Skeletal muscle tissue (tissue), 4 donors: Measurements from ENCODE around the gene EXT2. TPM values are rescaled to one million over a fixed set of nuclear protein-coding genes. Genes with fewer than 3 reads are reported as not detected.

Source experiments
- H3K27ac ChIP-seq: one replicate; pipeline ENCODE4 v1.7.0; 2013; ENCODE audit warnings: mild to moderate bottlenecking, low read depth, low read length, inconsistent platforms
- H3K27me3 ChIP-seq, 3 donors: one replicate each; pipeline ENCODE4 v1.7.0; 2013; ENCODE audit warnings: low read length in 3 of 3; ENCODE audit not compliant: control insufficient read depth in 3 of 3, insufficient read depth in 3 of 3
- H3K36me3 ChIP-seq, 3 donors: one replicate each; pipeline ENCODE4 v1.7.0; 2013; ENCODE audit warnings: low read length in 3 of 3; ENCODE audit not compliant: control insufficient read depth in 3 of 3, insufficient read depth in 3 of 3
- H3K4me1 ChIP-seq, 3 donors: one replicate each; pipeline ENCODE4 v1.7.0; 2013; ENCODE audit warnings: low read length in 3 of 3, mild to moderate bottlenecking in 3 of 3; ENCODE audit not compliant: control insufficient read depth in 3 of 3, insufficient read depth in 3 of 3
- H3K4me3 ChIP-seq, 3 donors: one replicate each; pipeline ENCODE4 v1.7.0; 2013; ENCODE audit warnings: low read length in 3 of 3
- H3K9ac ChIP-seq, 3 donors: one replicate each; pipeline ENCODE4 v1.7.0; 2013; ENCODE audit warnings: low read length in 3 of 3, mild to moderate bottlenecking in 3 of 3, moderate library complexity in 2 of 3, low read depth in 1 of 3
- H3K9me3 ChIP-seq, 3 donors: one replicate each; pipeline ENCODE4 v1.7.0; 2013; ENCODE audit warnings: low read length in 3 of 3; ENCODE audit not compliant: control insufficient read depth in 3 of 3
- total RNA-seq: library from RNA; depleted of rRNA; stranded (reverse); fragments of >200 nt; gene quantifications from one replicate; pipeline ENCODE4 v1.2.3, GENCODE V29; 2014
- donor health status: Osteomylitis.

The EXT2 gene
- total RNA-seq, 1 donor from 2014 or later: 106 TPM

GRCh38 chr11:44282620-44283019 lies 187.1 kb downstream of the EXT2 start:
- Histone ChIP-seq H3K27ac (no peak overlapping the region), H3K36me3 (no peaks in the 10 kb centered on the region), H3K9me3 (no peaks in the 10 kb centered on the region), H3K27me3 (peaks cover 0 to 5% (median 3%) of the 10 kb centered on the region in 3 donors), H3K4me3 (no peak overlapping the region), H3K4me1 (no peaks in the 10 kb centered on the region), H3K9ac (no peak overlapping the region)

- peaks cover 0 to 8% (median 0%) of the 10 kb centered on the region in 3 donors for H3K27me3 ChIP-seq
- no peaks in the 10 kb centered on the region for H3K36me3 ChIP-seq
- no peak overlapping the region for H3K4me3 ChIP-seq
- H3K27ac ChIP-seq: no peak overlapping the region
- no peaks in the 10 kb centered on the region for H3K9me3 ChIP-seq
- no peaks in the 10 kb centered on the region for H3K4me1 ChIP-seq
- H3K9ac ChIP-seq: peak overlapping the region in 1 of 3 donors; percentile 16
These were observed 190.3 kb downstream of the EXT2 start for GRCh38 chr11:44285756-44286155.

GRCh38 chr11:44286268-44286880 lies 190.9 kb downstream of the EXT2 start:
- Histone ChIP-seq H3K9me3 (no peaks in the 10 kb centered on the region), H3K27me3 (peaks cover 0 to 9% (median 0%) of the 10 kb centered on the region in 3 donors), H3K4me1 (no peaks in the 10 kb centered on the region)

DNA sequence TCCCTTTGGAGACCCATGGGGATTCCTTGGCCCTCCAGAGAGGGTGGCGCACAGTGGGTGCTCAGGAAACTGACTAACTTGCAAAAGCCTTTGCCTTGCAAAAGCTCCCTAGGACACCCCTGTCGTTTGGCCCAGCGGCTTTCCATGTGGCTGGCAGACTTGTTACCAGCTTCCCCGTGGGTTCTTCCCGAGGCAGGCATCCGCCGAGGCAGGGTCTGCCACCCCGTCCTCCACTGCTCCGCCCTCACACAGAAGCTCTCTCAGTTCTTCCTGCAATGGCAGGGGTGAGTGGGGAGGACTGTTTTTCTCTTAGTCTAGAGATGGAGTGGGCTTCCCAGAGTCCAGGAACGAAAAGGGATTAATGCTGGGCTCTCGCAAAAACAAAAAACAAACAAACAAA lies 191.4 kb downstream of the EXT2 start:
- H3K36me3 ChIP-seq: no peaks in the 10 kb centered on the region
- H3K9me3 ChIP-seq: no peaks in the 10 kb centered on the region
- H3K9ac ChIP-seq: no peak overlapping the region
- no peak overlapping the region for H3K27ac ChIP-seq
- no peaks in the 10 kb centered on the region for H3K4me1 ChIP-seq
- H3K27me3 ChIP-seq: peaks cover 0 to 9% (median 0%) of the 10 kb centered on the region in 3 donors
- no peak overlapping the region for H3K4me3 ChIP-seq

More at GRCh38 chr11:44286268-44286880, 190.9 kb downstream of the EXT2 start:
- Histone ChIP-seq H3K27ac (no peak overlapping the region), H3K4me3 (no peak overlapping the region), H3K9ac (peak overlapping the region in 1 of 3 donors; percentile 16), H3K36me3 (no peaks in the 10 kb centered on the region)

DNA sequence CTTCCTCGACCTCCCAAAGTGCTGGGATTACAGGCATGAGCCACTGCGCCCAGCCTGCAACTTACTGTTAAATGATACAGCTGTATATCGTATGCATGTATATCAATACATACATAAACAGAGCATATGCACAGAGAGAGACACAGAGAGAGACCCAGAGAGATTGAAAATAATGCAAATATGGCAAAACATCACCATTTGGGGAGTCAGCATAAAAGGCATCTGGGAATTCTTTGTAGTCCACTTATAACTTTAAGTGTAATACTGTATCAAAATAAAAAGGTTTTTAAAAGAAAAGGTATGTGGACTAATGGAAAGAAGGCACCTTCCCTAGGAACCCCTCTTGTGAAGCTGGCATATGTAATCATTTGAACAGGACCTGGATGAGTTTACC lies 192.7 kb downstream of the EXT2 start:
- no peak overlapping the region for H3K9ac ChIP-seq
- H3K4me3 ChIP-seq: no peak overlapping the region
- no peaks in the 10 kb centered on the region for H3K4me1 ChIP-seq
- no peaks in the 10 kb centered on the region for H3K36me3 ChIP-seq
- H3K27ac ChIP-seq: no peak overlapping the region
- H3K27me3 ChIP-seq: peaks cover 0 to 9% (median 0%) of the 10 kb centered on the region in 3 donors
- H3K9me3 ChIP-seq: no peaks in the 10 kb centered on the region

GRCh38 chr11:44290208-44290607 lies 194.7 kb downstream of the EXT2 start:
- Histone ChIP-seq H3K9me3 (no peaks in the 10 kb centered on the region), H3K4me1 (no peaks in the 10 kb centered on the region), H3K27me3 (peaks cover 4 to 9% (median 7%) of the 10 kb centered on the region in 3 donors), H3K27ac (no peak overlapping the region), H3K36me3 (no peaks in the 10 kb centered on the region), H3K9ac (no peak overlapping the region), H3K4me3 (no peak overlapping the region)

Other genes starting within 250 kb of the EXT2 start
- 25.6 TPM for gene ALKBH3, start 214.8 kb upstream of the EXT2 start, total RNA-seq
- gene C11orf96, start 153.0 kb upstream of the EXT2 start, total RNA-seq: 17.2 TPM
- not detected for gene ACCSL, start 47.7 kb upstream of the EXT2 start, total RNA-seq
- 20.9 TPM for gene ACCS, start 29.4 kb upstream of the EXT2 start, total RNA-seq
- gene ALX4, start 214.5 kb downstream of the EXT2 start, total RNA-seq: 2.1 TPM